GF-D8 (cell line): Measurements from ENCODE around the gene ZNF804B.

Experiments
- DNase-seq: peaks from one replicate; lab custom pipeline; 2025; lab: John Stamatoyannopoulos, UW

Gene ZNF804B

GRCh38 chr7:88759230-88760135 lies at the start of gene ZNF804B:
ZNF804B (plus strand) TSS chr7:88759700; CDS start chr7:88759977, 277 bp downstream.
- no peak for DNase-seq

- DNase-seq: no peak
Measured at GRCh38 chr7:88735920-88736319, 23.6 kb upstream of the ZNF804B start.

GRCh38 chr7:88737632-88738031 lies 21.9 kb upstream of the ZNF804B start:
- DNase-seq: no peak

GRCh38 chr7:88746126-88746525 lies 13.4 kb upstream of the ZNF804B start:
- no peak for DNase-seq

GRCh38 chr7:88756802-88757201 lies 2.7 kb upstream of the ZNF804B start:
- DNase-seq: no peak

- DNase-seq: no peak
Measured at GRCh38 chr7:88757371-88757770, 2.1 kb upstream of the ZNF804B start.

GRCh38 chr7:88758381-88759229 lies 895 bp upstream of the ZNF804B start:
- DNase-seq: no peak

- no peak for DNase-seq
Measured at GRCh38 chr7:88760136-88760515, 626 bp downstream of the ZNF804B start.

GRCh38 chr7:88761779-88762178 lies 2.3 kb downstream of the ZNF804B start:
- DNase-seq: no peak

GRCh38 chr7:88771417-88771816 lies 11.9 kb downstream of the ZNF804B start:
- no peak for DNase-seq

GRCh38 chr7:88772776-88773175 lies 13.3 kb downstream of the ZNF804B start:
- no peak for DNase-seq

GRCh38 chr7:88775838-88776237 lies 16.3 kb downstream of the ZNF804B start:
- DNase-seq: no peak

- DNase-seq: no peak
Measured at GRCh38 chr7:88787777-88788176, 28.3 kb downstream of the ZNF804B start.

- DNase-seq: no peak
Measured at GRCh38 chr7:88789480-88790064, 30.1 kb downstream of the ZNF804B start.

- DNase-seq: no peak
Measured at GRCh38 chr7:88791891-88792290, 32.4 kb downstream of the ZNF804B start.

- DNase-seq: no peak
Measured at GRCh38 chr7:88792361-88792760, 32.9 kb downstream of the ZNF804B start.

- DNase-seq: no peak
Measured at GRCh38 chr7:88795553-88795952, 36.1 kb downstream of the ZNF804B start, which contains the start of gene TEX47. TEX47 (minus strand) TSS chr7:88795737; CDS start chr7:88794942, 795 bp downstream.

- no peak for DNase-seq
Measured at GRCh38 chr7:88801046-88801445, 41.5 kb downstream of the ZNF804B start.

- no peak for DNase-seq
Measured at GRCh38 chr7:88806280-88807037, 47.0 kb downstream of the ZNF804B start.

GRCh38 chr7:88818552-88818951 lies 59.1 kb downstream of the ZNF804B start:
- no peak for DNase-seq

GRCh38 chr7:88826222-88826621 lies 66.7 kb downstream of the ZNF804B start:
- DNase-seq: no peak
